ENCODE data around the gene PSMB2.

The PSMB2 gene

DNA sequence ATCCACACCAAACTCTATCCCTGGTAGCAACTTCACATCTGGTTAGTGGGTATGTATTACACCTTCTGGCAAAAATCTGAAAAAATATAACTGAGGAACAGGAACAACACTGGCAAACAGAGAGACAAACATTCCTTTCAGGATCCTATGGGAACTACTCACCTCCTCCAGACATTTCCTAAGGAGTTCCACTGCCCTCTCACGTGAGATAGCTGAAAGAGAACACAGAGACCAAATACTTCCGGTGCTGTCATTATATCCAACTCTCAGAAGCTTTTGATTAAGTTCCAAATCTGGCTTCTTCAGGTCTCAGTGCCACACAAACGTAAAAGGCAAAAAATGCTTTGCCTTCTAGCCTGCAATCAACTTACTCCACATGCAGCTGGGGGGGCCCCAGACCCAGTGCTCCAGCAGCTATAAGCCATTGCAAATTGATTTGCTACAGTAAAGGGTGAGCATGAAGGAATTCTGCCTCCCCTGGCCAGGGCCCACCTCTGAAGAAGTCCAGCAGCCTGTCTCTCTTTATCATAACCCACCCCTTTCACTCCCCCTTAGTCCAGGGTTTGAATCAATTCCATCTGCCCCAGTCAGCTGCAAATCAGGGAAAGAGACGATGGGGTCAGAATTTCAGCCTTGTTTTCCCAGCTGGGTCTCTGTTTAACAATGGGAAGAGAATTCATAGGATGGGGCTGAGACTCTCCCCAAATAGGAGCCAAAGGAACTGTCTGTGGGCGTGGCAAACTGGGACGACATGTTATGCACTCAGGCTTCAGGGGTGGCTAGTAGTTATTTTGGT lies 36.1 kb downstream of the PSMB2 start:
- no peak overlapping the region for H3K4me3 ChIP-seq (ENCODE audit: low read depth, low read length)
- TF ChIP-seq, protein P1, sequence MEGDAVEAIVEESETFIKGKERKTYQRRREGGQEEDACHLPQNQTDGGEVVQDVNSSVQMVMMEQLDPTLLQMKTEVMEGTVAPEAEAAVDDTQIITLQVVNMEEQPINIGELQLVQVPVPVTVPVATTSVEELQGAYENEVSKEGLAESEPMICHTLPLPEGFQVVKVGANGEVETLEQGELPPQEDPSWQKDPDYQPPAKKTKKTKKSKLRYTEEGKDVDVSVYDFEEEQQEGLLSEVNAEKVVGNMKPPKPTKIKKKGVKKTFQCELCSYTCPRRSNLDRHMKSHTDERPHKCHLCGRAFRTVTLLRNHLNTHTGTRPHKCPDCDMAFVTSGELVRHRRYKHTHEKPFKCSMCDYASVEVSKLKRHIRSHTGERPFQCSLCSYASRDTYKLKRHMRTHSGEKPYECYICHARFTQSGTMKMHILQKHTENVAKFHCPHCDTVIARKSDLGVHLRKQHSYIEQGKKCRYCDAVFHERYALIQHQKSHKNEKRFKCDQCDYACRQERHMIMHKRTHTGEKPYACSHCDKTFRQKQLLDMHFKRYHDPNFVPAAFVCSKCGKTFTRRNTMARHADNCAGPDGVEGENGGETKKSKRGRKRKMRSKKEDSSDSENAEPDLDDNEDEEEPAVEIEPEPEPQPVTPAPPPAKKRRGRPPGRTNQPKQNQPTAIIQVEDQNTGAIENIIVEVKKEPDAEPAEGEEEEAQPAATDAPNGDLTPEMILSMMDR (IDR thresholded peaks at IDR 0.05; ENCODE audit: low read depth, low read length): no peak

DNA sequence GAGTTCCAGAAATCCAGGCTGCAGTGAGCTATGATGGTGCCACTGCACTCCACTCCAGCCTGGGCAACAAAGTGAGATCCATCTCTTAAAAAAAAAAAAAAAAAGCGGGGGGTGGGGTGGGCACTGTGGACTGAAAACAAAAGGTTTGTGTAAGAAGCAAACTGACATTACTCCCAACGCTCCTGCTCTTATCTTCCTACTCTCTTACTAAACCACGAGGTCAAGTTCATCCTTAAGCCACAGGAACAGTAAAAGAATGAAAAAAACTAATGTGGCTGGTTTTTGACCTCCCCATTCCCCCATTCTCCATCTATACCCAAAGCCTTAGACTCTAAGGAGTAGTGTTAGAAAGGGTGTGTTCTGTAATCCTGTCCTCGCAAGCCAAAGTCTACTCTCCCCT lies 37.4 kb downstream of the PSMB2 start:
- TF ChIP-seq, protein P1 (IDR thresholded peaks at IDR 0.05; ENCODE audit: low read depth, low read length): no peak
- no peak overlapping the region for H3K4me3 ChIP-seq (ENCODE audit: low read depth, low read length)

DNA sequence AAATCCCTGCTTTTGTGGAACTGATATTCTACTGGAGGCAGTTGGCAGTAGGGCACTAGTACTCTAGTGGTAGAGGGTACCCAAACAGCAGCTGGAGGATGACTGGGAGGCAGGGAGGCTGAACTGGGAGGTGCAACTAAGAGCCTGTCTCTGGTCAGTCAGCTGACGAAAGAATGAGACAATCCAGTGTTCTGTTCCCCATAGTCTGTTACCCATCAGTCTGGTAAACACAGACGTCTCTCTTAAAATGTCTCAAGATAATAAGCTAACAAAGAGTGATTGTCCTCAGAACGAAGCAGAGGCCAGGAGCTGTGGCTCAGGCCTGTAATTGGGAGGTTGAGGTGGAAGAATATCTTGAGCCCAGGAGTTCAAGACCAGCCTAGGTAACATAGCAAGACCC lies 37.9 kb downstream of the PSMB2 start:
- TF ChIP-seq, protein P1 (IDR thresholded peaks at IDR 0.05; ENCODE audit: low read depth, low read length): no peak
- H3K4me3 ChIP-seq (ENCODE audit: low read depth, low read length): no peak overlapping the region

DNA sequence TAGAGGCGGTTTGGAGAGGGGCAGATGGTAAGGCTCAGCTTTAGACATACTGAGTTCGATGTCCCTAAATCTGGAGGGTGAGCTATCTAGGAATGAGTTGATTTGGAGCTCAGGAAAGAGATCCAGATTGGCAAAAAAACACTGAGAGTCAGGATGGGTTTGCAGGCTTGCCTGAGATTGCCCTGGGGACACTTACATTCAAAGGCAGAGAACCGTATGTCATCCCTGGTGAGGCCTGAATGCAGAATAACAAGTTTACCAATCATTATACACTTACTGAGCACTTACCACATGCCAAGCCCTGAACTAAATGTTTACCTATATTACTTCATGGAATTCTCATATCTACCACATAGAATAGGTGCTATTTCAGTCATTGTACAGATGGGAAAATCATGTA lies 40.7 kb downstream of the PSMB2 start:
- no peak overlapping the region for H3K4me3 ChIP-seq (ENCODE audit: low read depth, low read length)
- TF ChIP-seq, protein P1 (IDR thresholded peaks at IDR 0.05; ENCODE audit: low read depth, low read length): no peak

DNA sequence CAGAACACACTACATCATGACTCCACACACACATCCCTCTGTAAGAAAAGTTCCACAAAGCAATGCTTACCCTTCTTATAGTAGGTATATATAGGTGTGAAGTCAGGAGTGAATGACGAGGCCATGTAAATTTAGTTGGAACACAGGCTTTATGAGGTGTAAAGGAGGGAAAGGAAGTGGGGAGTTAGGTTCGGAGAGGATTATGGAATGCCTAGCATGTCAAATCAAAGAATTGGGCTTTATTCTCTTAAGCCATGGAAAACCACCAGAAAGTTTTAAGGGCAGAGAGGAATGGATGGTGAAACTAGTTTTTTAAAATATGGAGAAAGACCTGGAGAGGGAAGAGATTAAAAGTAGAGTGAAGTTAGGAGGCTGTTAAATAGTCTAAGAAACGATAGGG lies 41.9 kb downstream of the PSMB2 start:
- H3K4me3 ChIP-seq (ENCODE audit: low read depth, low read length): no peak overlapping the region
- TF ChIP-seq, protein P1 (IDR thresholded peaks at IDR 0.05; ENCODE audit: low read depth, low read length): no peak

DNA sequence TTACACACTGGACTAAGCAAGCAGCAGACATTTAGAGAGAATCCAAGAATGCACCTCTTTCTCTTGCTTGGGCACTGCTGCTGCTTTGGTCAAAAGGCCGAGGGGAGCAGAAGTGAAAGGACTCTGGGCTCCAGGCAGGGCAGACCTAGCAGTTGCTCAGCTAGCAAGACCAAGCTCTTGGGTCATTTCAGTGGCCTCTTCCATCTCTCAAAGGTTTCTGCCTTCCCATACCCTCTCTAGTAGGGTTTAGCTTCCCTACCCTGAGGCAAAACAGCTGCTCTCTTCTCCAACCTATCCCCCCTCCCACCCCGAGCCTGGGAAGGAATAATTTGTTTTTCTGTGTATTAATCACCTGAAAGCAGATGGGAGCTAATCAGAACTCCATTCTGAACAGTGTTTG lies 42.4 kb downstream of the PSMB2 start:
- H3K4me3 ChIP-seq (ENCODE audit: low read depth, low read length): no peak overlapping the region
- TF ChIP-seq, protein P1 (IDR thresholded peaks at IDR 0.05; ENCODE audit: low read depth, low read length): no peak

DNA sequence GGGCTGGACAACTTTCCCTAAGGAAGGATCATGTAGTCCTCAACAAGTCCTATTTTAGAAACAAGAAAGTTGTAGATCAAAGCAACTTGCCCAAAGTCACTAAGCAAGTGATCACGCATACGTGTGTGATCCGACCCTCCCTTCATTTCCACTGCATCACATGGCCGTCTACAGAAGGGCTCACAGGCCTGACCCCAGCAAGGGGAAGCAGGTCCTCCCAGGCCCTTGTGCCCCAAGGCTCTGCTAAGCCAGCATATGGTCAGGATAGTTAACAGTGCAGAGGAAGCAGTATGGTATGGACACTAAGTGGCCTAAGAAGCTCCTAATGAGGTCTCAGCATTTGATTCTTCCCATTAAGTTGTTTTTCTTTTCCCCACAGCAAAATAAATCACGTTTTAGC lies 43.5 kb downstream of the PSMB2 start:
- no peak overlapping the region for H3K4me3 ChIP-seq (ENCODE audit: low read depth, low read length)
- TF ChIP-seq, protein P1 (IDR thresholded peaks at IDR 0.05; ENCODE audit: low read depth, low read length): no peak

Measured in WI38 (cell line).